Stimulated activated CD8-positive, alpha-beta memory T cell treated with anti-CD3 and anti-CD28 coated beads, Interleukin-12 subunit alpha, Interleukin-12 subunit beta, amount 100 ng/mL, for 24 hours (primary cell): Measurements from ENCODE around the gene NELL2.
"Not testable (repeated sequence)": the region's sequence is repeated elsewhere in the genome, so short reads cannot be mapped to it uniquely, and the experiment has no call there.

Experiments used
- DNase-seq: peaks from one replicate; pipeline ENCODE4 v3.0.0-alpha.2; 2020; ENCODE audit errors: extremely low read depth

Gene NELL2

DNA sequence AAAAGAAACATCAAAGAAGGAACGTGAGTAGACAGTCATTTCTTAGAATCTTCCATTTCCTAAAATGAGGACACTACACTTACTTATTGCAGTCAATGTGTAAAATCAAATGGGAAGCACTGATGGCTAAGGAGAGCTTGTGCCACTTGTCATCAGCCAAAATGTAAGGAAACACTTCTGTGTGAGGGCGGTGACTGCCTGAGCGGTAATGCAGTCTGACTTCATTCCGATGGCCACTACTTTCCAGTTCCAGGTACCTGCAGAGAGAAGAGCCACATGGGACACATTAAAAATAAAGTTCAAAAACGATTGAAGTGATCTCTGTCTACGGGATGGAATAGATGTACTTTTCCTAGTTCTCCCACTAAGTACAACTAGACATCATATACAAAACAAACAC lies 96.3 kb downstream of the NELL2 start:
- DNase-seq, result no peak

DNA sequence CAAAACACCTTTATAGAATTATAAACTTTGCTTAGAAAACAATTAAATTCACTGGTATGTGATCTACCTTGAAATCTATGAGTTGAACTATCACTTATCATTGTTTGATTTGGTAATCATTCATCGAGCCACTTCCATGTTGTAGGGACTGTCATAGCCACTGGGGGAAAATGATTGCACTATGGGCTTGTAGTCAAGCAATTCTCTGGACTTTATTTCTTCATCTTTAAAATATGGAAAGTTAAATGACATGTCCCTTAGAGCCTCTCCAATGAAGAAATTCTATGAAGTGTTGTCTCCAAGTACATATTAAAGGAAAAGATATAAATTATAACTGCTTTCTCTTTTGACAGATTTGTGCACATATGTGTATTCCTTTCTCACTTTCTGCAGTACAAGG lies 97.3 kb downstream of the NELL2 start:
- no peak for DNase-seq

DNA sequence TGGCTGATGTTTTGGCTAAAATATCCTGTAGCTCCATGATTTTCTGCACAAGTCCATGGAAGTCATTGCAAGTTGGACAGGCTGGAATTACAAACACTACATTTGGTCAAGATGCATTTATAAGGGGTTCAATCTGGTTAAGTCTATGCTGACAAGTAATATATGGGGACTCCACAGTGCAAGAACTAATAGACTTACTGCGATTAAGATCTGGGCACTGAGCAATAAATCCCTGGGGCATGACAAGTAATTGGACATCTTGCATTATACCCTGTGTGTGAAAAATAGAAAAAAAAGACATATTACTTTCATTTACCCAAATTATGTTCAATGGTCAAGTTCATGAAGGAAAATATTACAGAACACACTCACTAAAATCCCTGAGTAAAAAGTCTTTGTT lies 99.1 kb downstream of the NELL2 start:
- no peak for DNase-seq

GRCh38 chr12:44775901-44776300 lies 100.2 kb downstream of the NELL2 start:
- no peak for DNase-seq

DNA sequence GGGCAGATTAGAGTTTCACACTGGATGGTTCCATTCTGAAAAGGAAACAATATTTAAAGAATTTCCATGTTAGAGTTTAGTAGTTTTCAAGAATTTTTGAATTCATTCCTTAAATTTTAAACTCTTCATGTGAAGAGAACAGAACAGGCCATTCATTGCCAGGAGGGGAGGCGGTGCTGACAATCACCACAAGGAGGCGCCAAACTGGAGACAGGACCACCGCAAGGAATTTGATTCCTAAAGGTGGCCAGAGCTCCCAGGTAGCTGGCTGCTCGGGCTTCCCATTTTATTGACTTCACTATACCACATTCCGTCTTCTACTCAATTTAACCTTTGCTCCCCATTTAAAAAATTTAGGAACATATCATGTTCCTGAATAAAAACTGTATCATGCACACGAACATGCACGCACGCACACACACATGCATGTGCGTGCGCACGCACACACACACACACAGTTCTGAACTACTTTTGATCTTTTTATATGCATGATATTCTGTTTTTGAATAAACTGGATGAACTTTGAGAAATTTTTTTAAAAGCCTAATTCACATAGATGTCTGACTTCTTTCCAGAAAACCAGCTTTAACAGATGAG lies 101.2 kb downstream of the NELL2 start:
- DNase-seq, result peak; percentile 3

DNA sequence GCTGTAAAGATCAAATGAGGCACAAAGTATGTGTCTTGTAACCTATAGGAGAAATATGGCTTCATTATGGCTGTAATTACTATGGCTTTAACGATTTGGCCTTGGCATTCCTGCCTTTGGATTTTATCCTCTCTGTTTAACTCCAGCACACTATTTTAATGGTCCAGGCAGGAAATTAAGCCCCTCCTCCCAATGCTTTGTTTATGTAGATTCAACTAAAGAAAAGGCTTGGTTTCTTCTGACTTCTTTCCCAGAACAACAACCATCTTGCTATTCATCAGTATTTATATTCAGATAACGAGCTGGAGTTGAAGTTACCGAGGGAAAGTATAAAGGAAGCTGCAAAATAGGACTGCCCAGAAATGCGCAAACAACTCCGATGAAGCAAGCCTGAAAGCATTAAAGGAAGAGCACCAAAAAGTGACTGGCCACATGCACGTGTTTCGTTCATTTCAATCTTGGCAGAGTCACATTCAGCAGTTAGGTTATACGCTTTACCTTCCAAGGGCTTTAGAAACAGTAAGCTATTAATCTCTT lies 104.6 kb downstream of the NELL2 start:
- DNase-seq, result no peak

DNA sequence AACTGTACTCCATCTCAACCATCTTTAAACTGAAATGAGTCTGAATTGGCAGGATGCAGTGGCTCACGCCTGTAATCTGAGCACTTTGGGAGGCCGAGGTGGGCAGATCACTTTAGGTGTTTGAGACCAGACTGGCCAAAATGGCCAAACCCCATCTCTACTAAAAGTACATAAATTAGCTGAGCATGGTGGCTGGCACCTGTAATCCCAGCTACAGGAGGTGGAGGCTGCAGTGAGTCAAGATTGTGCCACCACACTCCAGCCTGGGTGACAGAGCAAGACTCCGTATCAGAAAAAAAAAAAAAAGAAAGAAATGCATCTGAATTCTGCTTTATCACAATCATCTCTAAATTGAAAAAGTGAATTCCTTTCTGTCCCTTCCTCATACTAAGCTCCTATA lies 110.3 kb downstream of the NELL2 start:
- DNase-seq, result no peak

DNA sequence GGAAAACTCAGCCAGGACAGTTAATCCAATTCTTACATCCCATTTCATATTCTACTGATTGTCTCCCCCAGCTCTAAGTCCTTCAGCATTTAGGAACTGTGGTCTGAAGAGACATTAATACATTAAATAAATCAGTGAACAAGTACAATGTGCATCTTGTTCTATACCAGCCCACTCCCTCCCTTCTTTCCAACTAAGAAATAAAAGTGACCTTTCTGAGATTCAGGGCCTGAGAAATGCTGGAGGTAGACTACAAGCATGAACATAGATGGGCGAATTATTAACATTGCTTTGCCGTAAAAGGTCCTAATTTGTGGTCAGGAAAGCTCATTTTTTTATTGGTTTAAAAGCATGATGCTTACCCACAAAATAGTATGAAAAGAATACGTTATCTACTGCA lies 113.1 kb downstream of the NELL2 start:
- no peak for DNase-seq

DNA sequence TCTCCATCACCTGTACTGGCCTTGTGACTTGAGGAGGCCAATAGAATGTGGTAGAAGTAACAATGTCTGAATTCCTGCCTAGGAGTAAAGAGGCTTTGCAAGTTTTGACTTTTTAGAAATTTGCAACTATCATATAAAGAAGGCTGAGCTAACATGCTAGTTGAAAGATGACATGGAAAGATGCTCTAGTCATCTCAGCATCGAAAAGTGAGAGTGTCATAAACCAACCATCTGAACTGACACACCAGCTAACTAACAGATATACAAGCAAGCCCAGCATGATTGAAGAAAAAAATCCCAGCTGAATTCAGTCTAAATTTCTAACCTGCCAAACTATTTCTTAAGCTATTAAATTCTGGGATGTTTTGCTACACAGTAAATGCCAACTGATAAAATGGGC lies 116.8 kb downstream of the NELL2 start:
- no peak for DNase-seq

DNA sequence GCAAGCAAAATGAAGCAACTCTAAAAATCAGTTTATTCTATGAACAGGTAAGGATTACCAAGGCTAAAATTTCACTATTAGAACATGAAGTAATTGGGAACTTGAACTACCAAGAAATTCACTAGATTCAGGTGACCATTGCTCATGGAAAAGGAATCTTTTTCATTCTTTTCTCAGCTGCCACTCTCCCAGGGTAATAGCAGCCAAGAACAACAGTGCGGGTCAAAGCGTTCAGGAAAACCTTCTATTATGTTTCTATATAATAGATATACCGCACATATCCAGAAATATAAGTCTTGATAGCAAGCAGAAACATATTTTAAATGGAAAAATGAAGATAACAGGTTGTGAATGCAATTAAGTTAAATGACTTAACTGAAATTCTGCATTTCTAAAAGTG lies 125.6 kb downstream of the NELL2 start:
- no peak for DNase-seq

GRCh38 chr12:44749566-44749965 lies 126.5 kb downstream of the NELL2 start:
- no peak for DNase-seq

DNA sequence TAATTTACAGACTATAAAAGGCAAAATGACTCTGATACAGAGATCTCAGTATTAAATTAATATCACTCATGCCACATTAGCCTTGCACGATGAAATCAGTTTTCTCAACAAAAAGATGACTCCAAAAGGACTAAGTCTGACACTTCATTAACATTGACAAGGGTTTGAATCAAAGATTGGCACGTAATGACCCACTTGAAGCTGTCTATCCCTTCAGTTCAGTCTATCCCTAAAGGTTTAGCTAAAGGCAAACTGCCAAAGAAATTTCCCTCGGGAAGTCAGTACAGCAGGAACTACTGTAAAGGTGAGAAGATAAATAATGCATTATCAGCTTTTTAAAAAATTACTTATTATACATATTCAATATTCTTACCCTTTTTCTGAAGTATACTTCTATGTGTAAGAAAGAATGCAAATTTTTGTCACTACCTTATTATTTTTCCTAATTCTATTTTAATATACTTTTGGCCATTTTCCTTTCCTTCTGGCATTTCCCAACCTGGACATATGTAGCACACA lies 127.1 kb downstream of the NELL2 start:
- DNase-seq, result no peak

DNA sequence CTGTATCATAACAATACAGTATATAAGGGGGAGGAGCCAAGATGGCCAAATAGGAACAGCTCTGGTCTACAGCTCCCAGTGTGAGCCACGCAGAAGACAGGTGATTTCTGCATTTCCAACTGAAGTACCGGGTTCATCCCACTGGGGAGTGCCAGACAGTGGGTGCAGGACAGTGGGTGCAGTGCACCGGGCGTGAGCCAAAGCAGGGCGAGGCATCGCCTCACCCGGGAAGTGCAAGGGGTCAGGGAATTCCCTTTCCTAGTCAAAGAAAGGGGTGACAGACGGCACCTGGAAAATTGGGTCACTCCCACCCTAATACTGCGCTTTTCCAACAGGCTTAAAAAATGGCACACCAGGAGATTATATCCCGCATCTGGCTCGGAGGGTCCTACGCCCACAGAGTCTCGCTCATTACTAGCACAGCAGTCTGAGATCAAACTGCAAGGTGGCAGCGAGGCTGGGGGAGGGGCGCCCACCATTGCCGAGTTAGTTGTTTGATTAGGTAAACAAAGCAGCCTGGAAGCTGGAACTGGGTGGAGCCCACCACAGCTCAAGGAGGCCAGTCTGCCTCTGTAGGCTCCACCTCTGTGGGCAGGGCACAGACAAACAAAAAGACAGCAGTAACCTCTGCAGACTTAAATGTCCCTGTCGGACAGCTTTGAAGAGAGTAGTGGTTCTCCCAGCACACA lies 134.7 kb downstream of the NELL2 start:
- DNase-seq, result not testable (repeated sequence)

GRCh38 chr12:44738051-44738450 lies 138.1 kb downstream of the NELL2 start:
- no peak for DNase-seq

- no peak for DNase-seq
These were observed 147.5 kb downstream of the NELL2 start for GRCh38 chr12:44728566-44728965.

GRCh38 chr12:44720265-44720664 lies 155.8 kb downstream of the NELL2 start:
- DNase-seq, result no peak

DNA sequence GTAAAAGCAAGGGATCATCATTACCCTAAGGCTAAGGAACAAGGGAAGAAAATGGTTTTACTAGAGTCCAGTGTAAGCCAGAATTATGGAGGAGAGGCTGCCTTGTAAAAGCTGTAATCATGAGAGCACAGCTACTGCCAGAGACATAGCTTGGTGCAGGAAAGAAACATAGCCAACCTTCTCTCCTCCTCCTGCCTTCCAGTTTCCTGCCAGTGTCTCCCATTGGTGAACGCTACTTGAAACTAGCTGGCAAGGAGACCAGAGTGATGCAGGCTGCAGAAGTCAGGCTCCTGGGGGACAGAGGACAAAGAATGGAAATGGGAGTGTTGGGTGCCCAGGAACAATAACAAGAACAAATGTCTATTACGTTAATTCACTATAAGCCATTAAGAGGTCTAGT lies 158.5 kb downstream of the NELL2 start:
- DNase-seq, result no peak

DNA sequence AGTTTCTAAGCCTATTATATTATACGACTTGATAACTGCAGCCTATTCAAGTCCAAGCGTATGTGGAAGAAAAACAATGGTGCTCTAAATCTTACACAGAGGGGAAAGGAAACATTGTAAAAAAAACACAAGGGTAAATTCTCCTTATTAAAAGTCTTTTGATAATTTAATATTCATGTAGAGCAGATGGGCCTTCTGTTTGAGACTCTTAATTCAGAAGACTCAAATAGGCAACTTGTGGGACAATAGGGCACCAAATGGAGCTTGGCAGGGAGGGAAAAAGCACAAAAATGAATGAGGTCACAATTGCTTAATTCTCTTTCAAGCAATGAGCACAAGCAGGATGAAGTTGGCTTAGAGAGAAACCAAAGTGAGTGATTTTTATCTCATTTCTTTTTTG lies 159.4 kb downstream of the NELL2 start:
- DNase-seq, result no peak

GRCh38 chr12:44711736-44712135 lies 164.4 kb downstream of the NELL2 start:
- no peak for DNase-seq

DNA sequence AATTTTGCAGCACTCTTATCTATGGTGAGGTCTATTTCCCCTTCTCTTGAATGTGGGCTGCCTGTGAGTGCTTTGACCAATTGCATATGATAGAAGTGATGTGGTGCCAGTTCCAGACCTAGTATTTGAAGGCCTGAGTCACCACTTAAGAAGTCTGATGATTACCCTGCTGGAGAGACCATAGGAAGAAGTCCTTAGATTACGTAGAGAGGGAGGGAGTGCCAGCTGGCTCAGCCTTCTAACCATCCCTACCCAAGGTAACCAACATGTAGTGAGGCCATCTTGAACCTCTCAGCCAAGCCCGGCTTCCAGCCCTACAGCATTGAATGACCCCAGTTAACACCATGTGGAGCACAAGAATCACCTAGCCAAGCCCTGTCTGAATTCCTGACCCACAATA lies 166.9 kb downstream of the NELL2 start:
- no peak for DNase-seq

- no peak for DNase-seq
These were observed 167.9 kb downstream of the NELL2 start for GRCh38 chr12:44708218-44708617.

GRCh38 chr12:44703182-44703910 lies 172.8 kb downstream of the NELL2 start:
- no peak for DNase-seq

DNA sequence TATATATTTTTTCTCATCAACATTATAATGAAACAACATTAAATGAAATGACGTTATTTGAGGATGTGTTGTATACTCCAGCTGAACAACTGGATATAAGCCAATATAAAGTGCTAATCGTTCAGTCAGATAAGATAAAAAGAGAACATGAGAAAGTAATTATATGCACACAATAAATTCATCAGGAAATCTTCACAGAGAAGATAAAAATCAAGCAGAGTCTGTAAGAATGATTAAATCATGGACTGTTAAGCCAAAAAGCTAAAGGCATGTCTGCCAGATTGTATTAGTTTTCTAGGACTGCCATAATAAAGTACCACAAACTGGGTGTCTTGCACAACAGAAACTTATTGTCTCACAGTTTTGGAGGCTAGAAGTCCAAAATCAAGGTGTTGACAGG lies 178.6 kb downstream of the NELL2 start:
- no peak for DNase-seq
